K562 (cell line): Measurements from ENCODE around the gene TMEM205. TPM values are rescaled to one million over a fixed set of nuclear protein-coding genes. Genes with fewer than 3 reads are reported as not detected.
A peak's percentile ranks its signal among the peaks of the same experiment; 100 is the strongest.

ENCODE experiments used
- ARID1B ChIP-seq: fragments of 450-650 bp; IDR thresholded peaks from 2 replicates; pipeline ENCODE4 v1.6.1; 2016; ENCODE audit warnings: antibody characterized with exemption, mild to moderate bottlenecking, inconsistent platforms
- ARID2 ChIP-seq: fragments of 450-650 bp; IDR thresholded peaks from 2 replicates; pipeline ENCODE4 v1.6.1; 2017; ENCODE audit warnings: antibody characterized with exemption, mild to moderate bottlenecking
- BRCA1 ChIP-seq, 2 experiments: fragments of 450-650 bp in 1 of 2; sonication (generic) in 1 of 2; formaldehyde crosslinking in 1 of 2; IDR thresholded peaks; 2 replicates each; pipeline versions ENCODE4 v1.5.0 to v1.6.1; 2017 to 2020; ENCODE audit warnings: mild to moderate bottlenecking in 1 of 2, missing genetic modification reagents in 1 of 2
- BRF2 ChIP-seq: IDR thresholded peaks from 3 replicates; pipeline ENCODE4 v1.6.1; 2011; ENCODE audit warnings: borderline replicate concordance, mild to moderate bottlenecking; ENCODE audit not compliant: insufficient read length, insufficient read depth
- CBX5 ChIP-seq: IDR thresholded peaks from 2 replicates; pipeline ENCODE4 v1.6.1; 2014; ENCODE audit warnings: low read depth, borderline replicate concordance
- E4F1 ChIP-seq: fragments of 250-450 bp; sonication (Bioruptor Pico); IDR thresholded peaks from 2 replicates; pipeline ENCODE4 v1.5.0; 2021; ENCODE audit warnings: mild to moderate bottlenecking, borderline replicate concordance
- EHMT2 ChIP-seq: fragments of 450-650 bp; IDR thresholded peaks from 2 replicates; pipeline ENCODE4 v1.6.1; 2018; ENCODE audit warnings: antibody characterized with exemption
- ETV6 ChIP-seq, 3 experiments: fragments of 150-350 bp in 1 of 3; sonication (generic) in 1 of 3; formaldehyde crosslinking in 1 of 3; IDR thresholded peaks; 2 replicates each; pipeline versions ENCODE4 v1.6.1 to v1.8.0; 2014 to 2022; ENCODE audit warnings: borderline replicate concordance in 2 of 3, low read depth in 2 of 3, antibody characterized with exemption in 1 of 3, low read length in 1 of 3, mild to moderate bottlenecking in 1 of 3, missing genetic modification reagents in 1 of 3
- GTF2F1 ChIP-seq: IDR thresholded peaks from 2 replicates; pipeline ENCODE4 v1.6.1; 2011; ENCODE audit warnings: low read depth, low read length, improper control_type of control experiment
- HCFC1 ChIP-seq: IDR thresholded peaks from 2 replicates; pipeline ENCODE4 v1.6.1; 2012; ENCODE audit warnings: low read depth, low read length, improper control_type of control experiment
- KDM2B ChIP-seq: fragments of 250-450 bp; sonication (Bioruptor Pico); IDR thresholded peaks from 2 replicates; pipeline ENCODE4 v1.8.0; 2021; ENCODE audit warnings: mild to moderate bottlenecking, moderate library complexity
- KLF1 ChIP-seq: fragments of 450-650 bp; IDR thresholded peaks from 2 replicates; pipeline ENCODE4 v1.6.1; 2016; ENCODE audit warnings: missing genetic modification characterization, missing compliant biosample characterization
- MEF2D ChIP-seq: conservative IDR thresholded peaks from 2 replicates; pipeline ENCODE4 v1.6.1; 2016; ENCODE audit warnings: low read depth, missing genetic modification characterization, missing compliant biosample characterization
- NFRKB ChIP-seq: fragments of 450-650 bp; IDR thresholded peaks from 2 replicates; pipeline ENCODE4 v1.6.1; 2016; ENCODE audit warnings: low read depth
- POLR2A ChIP-seq: fragments of 450-650 bp; conservative IDR thresholded peaks from 2 replicates; pipeline ENCODE4 v1.6.1; 2016
- RBBP5 ChIP-seq: fragments of 200-600 bp; sonication (generic); IDR thresholded peaks from 2 replicates; pipeline ENCODE4 v1.6.1; 2012; ENCODE audit warnings: borderline replicate concordance, mild to moderate bottlenecking, low read length, control low read depth, inconsistent platforms; ENCODE audit not compliant: insufficient read depth, poor library complexity, severe bottlenecking
- ZBTB43 ChIP-seq: sonication (generic); formaldehyde crosslinking; IDR thresholded peaks from 2 replicates; pipeline ENCODE4 v1.8.0; 2023; ENCODE audit warnings: mild to moderate bottlenecking, missing genetic modification reagents
- ZHX1 ChIP-seq: fragments of 150-350 bp; conservative IDR thresholded peaks from 2 replicates; pipeline ENCODE4 v1.6.1; 2014; ENCODE audit warnings: low read length
- ZKSCAN3 ChIP-seq: fragments of 250-450 bp; sonication (Bioruptor Pico); IDR thresholded peaks from 2 replicates; pipeline ENCODE4 v1.4.0; 2020
- ZNF239 ChIP-seq: fragments of 250-450 bp; sonication (Bioruptor Pico); IDR thresholded peaks from 2 replicates; pipeline ENCODE4 v1.4.0; 2020; ENCODE audit warnings: mild to moderate bottlenecking
- ZZZ3 ChIP-seq: fragments of 450-650 bp; IDR thresholded peaks from 2 replicates; pipeline ENCODE4 v1.6.1; 2016; ENCODE audit warnings: antibody characterized with exemption, mild to moderate bottlenecking, moderate library complexity
- polyA plus RNA-seq, 8 experiments: library from polyadenylated mRNA; depleted of rRNA in 4 of 8; stranded (reverse) in 5 of 8; unstranded in 3 of 8; fragments of >200 nt; fragmentation: Nextera tagmentation in 2 of 8; fragmentation: Illumina TruSeq in 1 of 8; extraction: Ambion mirVana in 2 of 8; extraction: Trizol in 1 of 8; gene quantifications; 2 replicates each; pipeline versions ENCODE4 v1.2.1 to v1.2.3, GENCODE V29; 2011 to 2014; ENCODE audit warnings: inconsistent platforms in 1 of 8, missing spikeins in 1 of 8
- total RNA-seq, 7 experiments: library from RNA; depleted of rRNA in 6 of 7; stranded (reverse); fragments of >200 nt in 6 of 7; fragmentation: Illumina TruSeq in 2 of 7; extraction: Trizol in 2 of 7; gene quantifications; 2 replicates each; pipeline versions ENCODE4 v1.2.1 to v1.2.3, GENCODE V29; 2011 to 2021; ENCODE audit warnings: low replicate concordance in 1 of 7

TMEM205 gene
- total and polyA plus RNA-seq, 9 of the 15 experiments (the other 6 are each of a cell fraction or from before 2014, with no cell fraction given) = 21.3 to 81.5 (median 44.1) TPM

- TF ChIP-seq ETV6 (IDR thresholded peaks at IDR 0.05; ENCODE audit: borderline replicate concordance in 1 of 2, low read depth in 2 of 2, low read length in 1 of 2) (no peak), ETV6 (CRISPR knock-in tag; IDR thresholded peaks at IDR 0.05; ENCODE audit: borderline replicate concordance) (no peak), CBX5 (no peak), RBBP5 (peak; percentile 81), BRCA1 (IDR thresholded peaks at IDR 0.05) (no peak), BRCA1 (CRISPR knock-in tag; IDR thresholded peaks at IDR 0.05) (no peak), ZNF239 (peak; percentile 15; the same call in 1 of the 2 replicates), ARID2 (no peak), ARID1B (no peak), EHMT2 (no peak), KLF1 (tag) (no peak), ZKSCAN3 (CRISPR knock-in tag) (no peak), POLR2A (peak; percentile 96), MEF2D (tag) (no peak), ZHX1 (no peak), ZZZ3 (no peak), GTF2F1 (0 out of 2 replicates have a peak, but pooled peaks have one; percentile 57), ZBTB43 (CRISPR knock-in tag) (no peak), BRF2 (no peak), NFRKB (peak; percentile 56; the same call in 1 of the 2 replicates), HCFC1 (no peak; the same call in 1 of the 2 replicates), KDM2B (CRISPR knock-in tag) (no peak), E4F1 (CRISPR knock-in tag) (no peak)
Measured at GRCh38 chr19:11374433-11375142, 28.5 kb upstream of the TMEM205 start, which contains the start of gene SWSAP1 (continued).
